AG09309 (cell line): ENCODE data around the gene RIT2.

ENCODE experiments used
- DNase-seq: peaks from one replicate; pipeline ENCODE4 v3.0.0-alpha.2; 2010; ENCODE audit warnings: low read depth
- H3K4me3 ChIP-seq: 2 replicates; pipeline ENCODE4 v1.5.1; 2011; ENCODE audit warnings: mild to moderate bottlenecking, low read depth, low read length, moderate library complexity; ENCODE audit not compliant: control insufficient read depth
- TF ChIP-seq, protein P1 (sequence below): IDR thresholded peaks from 2 replicates; pipeline ENCODE4 v1.5.1; 2011; ENCODE audit warnings: mild to moderate bottlenecking, low read depth, low read length, inconsistent platforms; ENCODE audit not compliant: insufficient read depth, control insufficient read depth; ENCODE audit errors: missing control alignments

RIT2 gene

DNA sequence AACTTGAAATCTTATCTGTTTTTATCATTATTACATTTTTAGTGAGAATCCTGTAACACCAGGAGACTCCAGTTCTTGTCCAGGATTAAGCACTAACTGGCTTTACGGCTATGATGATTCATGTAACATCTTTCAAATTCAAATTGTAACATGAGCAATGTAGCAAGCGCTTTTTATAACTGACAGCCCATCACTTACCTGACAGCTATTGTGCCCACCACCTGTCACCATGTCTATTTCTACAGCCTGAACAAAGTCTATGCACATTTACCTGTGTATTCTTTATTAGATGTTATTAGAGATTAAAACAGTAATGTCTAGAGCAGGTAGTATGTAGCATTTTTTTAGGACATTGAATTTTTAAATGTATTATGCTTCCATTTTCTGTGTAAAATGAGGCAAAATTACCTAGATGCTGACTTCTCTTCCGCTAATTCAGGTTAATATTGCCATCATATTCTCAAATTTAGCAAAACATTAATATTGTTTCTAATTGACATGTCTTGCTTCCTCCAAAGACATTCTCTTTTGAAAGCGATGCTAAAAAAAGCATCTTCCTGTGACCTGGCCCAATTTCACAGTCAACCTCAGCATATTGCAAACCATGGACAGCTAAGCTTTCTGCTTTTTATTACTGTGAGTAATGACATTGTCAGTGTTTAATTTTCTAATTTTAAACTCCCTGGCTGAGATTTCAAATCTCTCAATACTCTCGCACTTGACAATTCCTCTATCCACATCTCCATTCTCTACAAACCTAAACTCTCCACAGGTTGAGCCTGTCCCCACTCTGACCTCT lies 37.8 kb downstream of the RIT2 start:
- no peak overlapping the region for H3K4me3 ChIP-seq
- TF ChIP-seq, protein P1, sequence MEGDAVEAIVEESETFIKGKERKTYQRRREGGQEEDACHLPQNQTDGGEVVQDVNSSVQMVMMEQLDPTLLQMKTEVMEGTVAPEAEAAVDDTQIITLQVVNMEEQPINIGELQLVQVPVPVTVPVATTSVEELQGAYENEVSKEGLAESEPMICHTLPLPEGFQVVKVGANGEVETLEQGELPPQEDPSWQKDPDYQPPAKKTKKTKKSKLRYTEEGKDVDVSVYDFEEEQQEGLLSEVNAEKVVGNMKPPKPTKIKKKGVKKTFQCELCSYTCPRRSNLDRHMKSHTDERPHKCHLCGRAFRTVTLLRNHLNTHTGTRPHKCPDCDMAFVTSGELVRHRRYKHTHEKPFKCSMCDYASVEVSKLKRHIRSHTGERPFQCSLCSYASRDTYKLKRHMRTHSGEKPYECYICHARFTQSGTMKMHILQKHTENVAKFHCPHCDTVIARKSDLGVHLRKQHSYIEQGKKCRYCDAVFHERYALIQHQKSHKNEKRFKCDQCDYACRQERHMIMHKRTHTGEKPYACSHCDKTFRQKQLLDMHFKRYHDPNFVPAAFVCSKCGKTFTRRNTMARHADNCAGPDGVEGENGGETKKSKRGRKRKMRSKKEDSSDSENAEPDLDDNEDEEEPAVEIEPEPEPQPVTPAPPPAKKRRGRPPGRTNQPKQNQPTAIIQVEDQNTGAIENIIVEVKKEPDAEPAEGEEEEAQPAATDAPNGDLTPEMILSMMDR: no peak
- no peak for DNase-seq

DNA sequence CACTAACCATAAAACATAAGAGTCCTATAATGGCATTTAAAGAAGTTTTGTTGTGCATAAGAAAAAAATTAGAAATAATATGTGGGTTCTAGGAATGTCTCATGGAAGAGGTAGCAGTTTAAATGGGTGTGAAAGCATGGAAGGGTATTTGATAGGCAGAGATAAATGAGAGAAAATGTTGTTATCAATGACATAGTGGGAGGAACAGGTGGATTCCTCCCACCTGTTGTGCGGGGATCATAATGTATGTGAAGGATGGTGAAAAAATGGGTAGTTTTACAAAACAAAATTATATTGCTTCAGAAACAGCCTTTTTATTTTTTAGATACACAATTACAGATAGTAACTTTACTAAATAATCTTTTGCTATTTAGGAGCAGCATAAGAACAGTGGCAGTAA lies 41.7 kb downstream of the RIT2 start:
- DNase-seq: no peak
- TF ChIP-seq, protein P1: no peak
- H3K4me3 ChIP-seq: no peak overlapping the region

DNA sequence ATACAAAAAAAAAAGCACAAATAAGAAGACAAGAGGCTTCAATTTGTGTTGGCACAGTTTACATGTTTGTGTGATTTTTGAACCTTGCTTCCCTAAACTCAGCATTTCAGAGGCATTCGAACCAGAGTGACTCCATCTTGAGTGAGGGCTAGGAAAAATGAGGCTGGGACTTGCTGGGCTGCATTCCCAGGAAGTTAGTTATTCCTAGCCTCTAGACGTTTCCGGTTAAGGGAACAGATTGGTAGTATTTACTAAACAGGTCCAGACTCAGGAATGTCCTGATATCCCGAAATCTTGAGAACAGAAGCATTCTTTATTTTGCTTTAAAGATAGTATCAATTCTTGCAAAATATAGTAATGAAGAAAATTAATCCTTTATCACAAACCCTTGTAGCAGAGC lies 46.7 kb downstream of the RIT2 start:
- no peak overlapping the region for H3K4me3 ChIP-seq
- DNase-seq: no peak
- TF ChIP-seq, protein P1: no peak

DNA sequence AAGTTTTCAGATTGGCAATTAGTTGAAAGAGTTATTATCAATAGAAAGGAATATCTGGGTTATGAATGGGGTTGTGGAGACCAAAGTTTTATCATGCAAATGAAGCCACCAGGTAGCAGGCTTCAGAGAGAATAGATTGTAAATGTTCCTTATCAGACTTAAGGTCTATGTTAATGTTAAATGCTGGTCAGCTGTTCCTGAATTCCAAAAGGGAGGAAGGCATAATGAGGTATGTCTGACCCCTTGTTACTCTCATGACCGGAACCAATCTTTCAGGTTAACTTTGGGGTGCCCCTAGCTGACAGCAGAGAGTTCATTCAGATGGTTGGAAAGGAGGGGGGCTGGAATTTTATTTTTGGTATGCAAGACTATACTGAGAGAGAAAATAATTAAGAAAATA lies 47.9 kb downstream of the RIT2 start:
- TF ChIP-seq, protein P1: no peak

DNA sequence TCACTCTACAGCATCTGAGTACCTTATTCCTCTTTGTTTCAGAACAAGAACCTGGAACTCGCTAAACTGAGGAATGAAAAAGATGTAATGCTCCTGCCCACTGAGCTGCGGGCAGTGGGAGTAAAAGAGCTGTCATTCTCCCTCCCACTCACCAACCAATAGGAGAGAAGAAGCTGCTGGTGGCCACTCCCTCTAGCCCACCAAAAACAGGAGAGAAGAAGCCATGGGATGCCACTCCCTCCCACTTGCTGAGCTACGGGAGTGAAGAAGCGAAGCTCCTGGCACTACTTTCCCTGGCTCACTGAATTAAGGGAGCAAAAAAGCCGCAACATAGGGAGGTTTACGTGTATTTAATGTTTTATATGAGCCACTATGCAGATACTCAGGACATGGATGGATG lies 53.7 kb downstream of the RIT2 start:
- TF ChIP-seq, protein P1: no peak
- no peak for DNase-seq
- H3K4me3 ChIP-seq: no peak overlapping the region

More for the DNA sequence above, 47.9 kb downstream of the RIT2 start:
- no peak overlapping the region for H3K4me3 ChIP-seq
- DNase-seq: no peak

DNA sequence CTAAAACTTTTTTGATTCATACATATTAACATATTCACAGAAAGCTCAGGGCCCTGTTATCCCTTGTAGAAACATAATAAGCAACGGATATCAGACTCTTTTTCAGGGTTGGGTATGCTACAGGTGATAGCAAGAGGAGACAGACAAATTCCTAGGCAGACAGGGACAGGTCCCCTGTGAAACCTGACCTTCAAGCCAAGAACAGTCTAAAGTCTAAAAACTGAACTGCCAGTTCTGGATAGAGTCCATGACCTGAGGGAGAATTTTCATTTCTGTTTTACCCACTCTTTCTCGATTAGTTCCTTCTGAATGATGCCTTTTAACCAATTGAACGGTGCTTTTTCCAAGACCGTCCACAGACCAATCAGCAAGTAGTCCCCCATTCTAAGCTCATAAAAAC lies 54.2 kb downstream of the RIT2 start:
- no peak overlapping the region for H3K4me3 ChIP-seq
- no peak for DNase-seq
- TF ChIP-seq, protein P1: no peak

DNA sequence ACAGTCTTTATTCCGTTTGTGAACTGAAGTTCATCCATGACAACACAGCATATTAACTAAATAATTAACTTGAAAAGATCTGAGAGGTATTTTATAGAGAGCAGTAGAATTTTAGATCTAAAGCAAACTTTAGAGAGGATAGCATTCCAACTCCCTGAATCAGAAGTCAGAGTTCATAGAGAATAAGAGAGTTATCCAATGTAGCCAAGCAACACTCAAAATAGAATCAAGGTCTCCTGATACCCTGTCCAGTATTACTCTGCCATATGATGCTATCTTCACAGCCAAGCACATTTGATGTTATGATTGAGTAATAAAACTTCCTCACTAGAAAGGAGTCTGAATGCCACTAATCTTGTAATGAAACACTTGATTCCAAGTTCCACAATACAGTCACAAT lies 55.5 kb downstream of the RIT2 start:
- TF ChIP-seq, protein P1: no peak
- H3K4me3 ChIP-seq: no peak overlapping the region
- DNase-seq: no peak
